ENCODE measurements around the gene TRIM10.
A peak's percentile ranks its signal among the peaks of the same experiment; 100 is the strongest.
"Not testable (repeated sequence)": the region's sequence is repeated elsewhere in the genome, so short reads cannot be mapped to it uniquely, and the experiment has no call there.

The TRIM10 gene

GRCh38 chr6:30152910-30153610, 8.0 kb downstream of the TRIM10 start:
- no peak for DNase-seq

GRCh38 chr6:30152016-30152673, 8.9 kb downstream of the TRIM10 start:
- no peak for DNase-seq

- DNase-seq, result no peak
These were observed 9.4 kb downstream of the TRIM10 start for GRCh38 chr6:30151580-30151979.

DNA sequence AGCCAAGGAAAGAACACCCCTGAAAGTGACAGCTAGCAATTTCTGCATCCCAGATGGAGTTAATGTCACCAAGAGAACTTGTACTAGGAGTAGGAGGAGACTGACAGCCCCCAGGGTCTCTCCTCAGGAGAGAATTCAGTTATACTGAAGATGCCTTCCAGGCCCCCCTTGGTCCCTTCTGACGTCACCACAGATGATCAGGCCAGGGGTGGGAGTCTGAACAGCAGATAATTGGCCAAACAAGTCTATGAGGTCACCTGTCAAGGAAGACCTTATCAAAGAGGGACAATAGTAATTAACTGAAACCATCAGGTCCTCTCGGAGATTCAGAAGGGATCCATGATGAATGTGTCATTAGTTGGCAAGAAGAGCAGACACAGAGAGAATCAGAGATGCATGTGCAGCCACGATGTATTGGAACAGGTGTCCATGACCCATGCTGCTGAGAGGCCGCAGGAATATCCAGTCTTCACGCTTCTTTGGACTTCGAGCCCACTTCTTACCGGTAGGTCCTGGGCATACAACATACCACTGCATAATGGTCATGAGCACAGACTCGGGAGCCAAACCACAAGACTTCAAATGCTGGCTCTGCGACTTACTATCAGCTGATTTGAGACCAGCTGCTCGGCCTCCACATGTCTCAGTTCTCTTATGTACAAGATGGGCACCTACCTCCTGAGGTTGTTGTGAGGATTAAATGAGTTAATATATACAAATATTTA, 10.2 kb downstream of the TRIM10 start:
- no peak for DNase-seq

DNA sequence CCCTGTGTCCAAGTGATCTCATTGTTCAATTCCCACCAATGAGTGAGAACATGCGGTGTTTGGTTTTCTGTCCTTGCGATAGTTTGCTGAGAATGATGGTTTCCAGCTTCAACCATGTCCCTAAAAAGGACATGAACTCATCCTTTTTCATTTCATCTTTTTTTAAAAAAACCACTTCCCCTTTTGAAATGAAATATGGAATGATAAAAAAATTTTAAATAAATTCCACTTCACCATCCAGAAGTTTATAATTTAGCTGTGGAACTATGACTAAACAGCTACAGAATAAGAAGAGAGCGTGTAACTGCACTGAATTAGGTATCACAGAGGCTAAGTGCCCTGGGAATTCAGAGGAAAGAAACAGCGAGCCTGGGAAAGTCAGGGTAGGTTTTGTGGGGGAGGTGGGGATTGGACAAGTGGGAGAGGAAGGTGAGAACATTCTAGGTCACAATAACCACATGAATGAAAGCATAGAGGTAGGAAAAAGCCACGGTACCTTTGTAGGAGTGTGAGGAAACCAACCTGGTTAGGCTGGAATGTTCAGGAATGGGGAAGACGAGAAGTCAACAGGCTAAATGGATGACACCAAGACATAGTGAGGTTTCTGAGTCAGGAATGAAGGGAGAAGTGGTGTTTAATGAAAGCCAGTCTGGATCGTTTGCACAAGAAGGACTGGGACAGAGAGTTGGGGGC, 11.0 kb downstream of the TRIM10 start:
- DNase-seq, result no peak

DNA sequence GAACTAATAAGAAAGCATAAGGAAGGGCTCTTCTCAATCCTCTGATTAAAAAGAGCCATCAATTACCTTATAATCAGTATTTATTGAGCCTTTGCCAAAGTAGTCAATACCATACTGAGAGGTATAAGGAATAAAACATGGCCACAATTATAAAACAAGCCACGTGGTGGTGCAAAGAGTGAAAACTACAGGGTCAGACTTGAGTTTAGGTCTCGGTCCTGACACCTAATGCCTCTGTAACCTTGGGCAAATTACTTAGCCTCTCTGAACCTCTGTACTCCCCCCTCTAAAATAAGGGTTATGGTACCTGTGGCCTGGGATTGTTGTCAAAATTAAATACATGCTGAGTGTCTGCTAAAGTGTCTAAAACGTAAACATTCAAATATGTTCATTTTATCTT, 11.8 kb downstream of the TRIM10 start:
- DNase-seq, result no peak

DNA sequence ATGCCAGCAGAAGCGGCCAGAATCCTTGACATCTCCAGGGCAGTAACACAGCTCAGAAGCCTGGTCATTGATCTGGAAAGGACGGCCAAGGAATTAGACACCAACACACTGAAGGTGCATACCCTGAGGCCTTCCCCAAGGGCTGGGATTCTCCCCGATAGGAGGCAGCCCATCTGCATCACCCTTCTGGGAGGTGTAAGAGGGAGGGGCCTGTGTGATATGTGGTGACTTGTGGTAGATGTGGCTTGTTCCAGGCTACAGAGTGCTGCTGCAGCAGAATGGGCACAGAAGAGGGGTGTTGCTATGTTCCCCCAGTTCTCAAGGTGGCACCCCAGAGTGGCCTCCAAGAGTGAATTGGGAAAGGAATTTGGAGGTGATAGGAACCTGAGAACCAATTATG, 13.9 kb downstream of the TRIM10 start:
- no peak for DNase-seq

- no peak for DNase-seq
These were observed 15.2 kb downstream of the TRIM10 start for GRCh38 chr6:30145818-30146217.

DNA sequence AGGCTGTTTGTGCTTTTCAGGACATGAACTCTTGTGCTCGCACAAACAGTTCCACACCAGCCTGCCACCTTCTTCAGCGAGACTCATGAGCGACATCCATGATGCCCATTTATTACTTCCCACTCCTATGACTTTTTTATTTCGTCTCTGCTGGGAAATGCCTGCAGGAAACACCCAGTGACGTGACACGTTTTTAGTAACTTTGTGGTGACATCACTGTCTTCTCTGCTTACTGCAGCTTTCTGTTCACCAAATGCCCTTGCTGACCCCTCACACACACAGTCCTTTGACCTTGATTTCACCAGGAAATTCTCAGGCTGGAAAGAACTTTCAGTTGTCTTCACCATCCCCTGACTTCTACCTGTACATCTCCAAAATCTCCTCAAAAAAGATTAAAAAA, 16.2 kb downstream of the TRIM10 start:
- DNase-seq, result no peak

- no peak for DNase-seq
These were observed 17.2 kb downstream of the TRIM10 start for GRCh38 chr6:30143780-30144179.

- DNase-seq, result no peak
These were observed 18.3 kb downstream of the TRIM10 start for GRCh38 chr6:30142665-30143064.

DNA sequence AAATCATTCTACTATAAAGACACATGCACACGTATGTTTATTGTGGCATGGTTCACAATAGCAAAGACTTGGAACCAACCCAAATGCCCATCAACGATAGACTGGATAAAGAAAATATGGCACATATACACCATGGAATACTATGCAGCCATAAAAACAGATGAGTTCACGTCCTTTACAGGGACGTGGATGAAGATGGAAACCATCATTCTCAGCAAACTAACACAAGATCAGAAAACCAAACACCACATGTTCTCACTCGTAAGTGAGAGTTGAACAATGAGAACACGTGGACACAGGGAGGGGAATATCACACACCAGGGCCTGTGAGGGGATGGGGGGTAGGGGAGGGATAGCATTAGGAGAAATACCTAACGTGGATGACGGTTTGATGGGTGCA, 20.8 kb downstream of the TRIM10 start:
- not testable (repeated sequence) for DNase-seq

DNA sequence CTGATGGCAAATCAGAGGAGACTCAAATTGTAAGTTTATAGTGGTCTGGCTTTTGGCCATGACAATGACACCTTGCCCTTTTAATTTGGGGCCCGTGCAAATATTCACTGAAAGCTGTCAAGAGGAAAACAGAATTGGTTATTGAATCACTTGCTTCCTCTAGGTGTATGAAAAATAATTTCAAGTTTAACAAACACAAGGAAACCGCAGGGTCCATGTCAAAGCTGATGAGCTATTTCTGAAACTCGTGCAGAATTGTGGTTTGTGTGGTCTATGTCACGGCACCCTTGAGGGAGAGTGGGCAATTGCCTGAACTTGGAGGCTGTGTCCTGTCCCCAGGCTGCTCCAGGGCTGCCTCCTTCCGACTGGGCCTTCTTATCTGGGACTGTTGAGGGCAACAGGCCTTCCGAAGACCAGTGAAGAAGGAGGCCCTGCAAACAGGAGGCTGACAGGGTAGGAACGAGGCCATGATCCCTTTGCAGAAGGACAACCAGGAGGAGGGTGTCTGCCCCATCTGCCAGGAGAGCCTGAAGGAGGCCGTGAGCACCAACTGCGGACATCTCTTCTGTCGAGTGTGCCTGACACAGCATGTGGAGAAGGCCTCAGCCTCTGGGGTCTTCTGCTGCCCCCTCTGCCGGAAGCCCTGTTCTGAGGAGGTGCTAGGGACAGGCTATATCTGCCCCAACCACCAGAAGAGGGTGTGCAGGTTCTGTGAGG, 24.3 kb downstream of the TRIM10 start:
- DNase-seq, result no peak

- DNase-seq, result no peak
These were observed 25.3 kb downstream of the TRIM10 start, which contains the start of gene TRIM40 for GRCh38 chr6:30135757-30136156. TRIM40 (plus strand) TSS chr6:30136140; CDS start chr6:30137037, 897 bp downstream.

DNA sequence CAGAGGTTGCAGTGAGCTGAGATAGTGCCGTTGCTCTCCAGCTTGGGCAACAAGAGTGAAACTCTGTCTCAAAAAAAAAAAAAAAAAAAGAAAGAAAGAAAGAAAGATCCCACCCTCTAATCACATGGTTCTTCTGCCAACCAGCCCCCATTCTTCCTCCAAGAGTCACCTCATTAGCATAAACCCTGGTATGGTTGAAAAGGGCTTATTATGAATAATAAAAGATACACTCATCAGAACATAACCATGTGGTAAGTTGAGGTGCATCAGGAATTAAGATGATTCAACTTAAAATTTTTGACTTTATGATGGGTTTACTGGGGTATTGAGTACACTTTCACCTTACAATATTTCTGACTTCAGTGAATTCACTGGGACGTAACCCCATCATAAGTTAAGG, 25.9 kb downstream of the TRIM10 start:
- DNase-seq, result no peak

GRCh38 chr6:30131947-30132497, 29.0 kb downstream of the TRIM10 start:
- no peak for DNase-seq

- peak; percentile 40 for DNase-seq
These were observed 29.8 kb downstream of the TRIM10 start for GRCh38 chr6:30130887-30131862.

DNA sequence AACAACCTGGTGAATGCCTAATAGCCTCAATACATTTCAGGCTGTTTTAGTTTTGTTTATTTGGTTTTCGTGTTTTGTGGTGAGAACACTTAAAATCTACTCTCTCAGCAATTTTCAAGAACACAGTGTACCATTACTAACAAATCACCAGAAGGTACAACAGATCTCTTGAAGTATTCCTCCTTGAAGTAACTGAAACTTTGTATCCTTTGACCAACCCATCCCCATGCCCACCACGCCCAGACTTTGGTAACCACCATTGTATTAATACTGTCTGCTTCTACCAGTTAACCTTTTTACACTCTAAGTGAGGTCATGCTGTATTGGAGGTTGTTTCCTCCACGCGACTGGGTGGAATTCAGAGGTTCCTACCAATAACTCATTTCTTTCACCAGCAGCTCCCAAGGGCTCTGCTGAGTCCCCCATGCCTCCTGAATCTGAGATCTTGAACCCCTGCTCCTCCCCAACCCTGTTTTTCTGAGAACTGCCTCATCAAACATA, 30.8 kb downstream of the TRIM10 start:
- no peak for DNase-seq

GRCh38 chr6:30129265-30130178, 31.5 kb downstream of the TRIM10 start:
- no peak for DNase-seq

Measured in NCI-H1694 treated with DMSO at 0.1 percent for 48 hours (cell line).